Stimulated activated CD4-positive, alpha-beta T cell treated with anti-CD3 and anti-CD28 coated beads, TNF-alpha, amount 100 ng/mL, for 24 hours (primary cell): ENCODE measurements around the gene GLT1D1.

Source experiments
- DNase-seq, 3 experiments: peaks; one replicate each; pipeline ENCODE4 v3.0.0-alpha.2; 2020; ENCODE audit warnings: low read depth in 3 of 3

Gene GLT1D1

GRCh38 chr12:128966203-128966810 is 113.0 kb downstream of the GLT1D1 start:
- DNase-seq, result no peak

DNA sequence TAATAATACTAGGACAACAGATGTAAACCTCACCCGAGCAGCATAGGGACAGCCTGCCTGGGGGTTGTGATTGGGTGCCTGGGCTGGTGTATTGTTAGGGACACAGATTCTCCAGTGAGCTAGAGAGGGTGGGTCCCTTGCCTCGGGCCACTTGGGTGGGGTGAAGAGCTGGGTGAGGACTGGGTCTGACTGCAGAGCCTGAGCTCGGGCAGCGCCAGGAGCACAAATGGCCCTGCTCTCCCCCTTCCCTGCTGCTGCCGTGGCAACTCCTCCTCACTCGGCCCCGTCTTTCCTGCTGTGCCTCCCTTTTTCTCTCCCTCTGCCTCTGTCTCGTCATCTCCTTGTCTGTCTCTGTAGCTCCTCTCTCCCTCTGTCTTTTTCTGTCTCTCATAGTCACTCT is 115.4 kb downstream of the GLT1D1 start:
- no peak for DNase-seq

DNA sequence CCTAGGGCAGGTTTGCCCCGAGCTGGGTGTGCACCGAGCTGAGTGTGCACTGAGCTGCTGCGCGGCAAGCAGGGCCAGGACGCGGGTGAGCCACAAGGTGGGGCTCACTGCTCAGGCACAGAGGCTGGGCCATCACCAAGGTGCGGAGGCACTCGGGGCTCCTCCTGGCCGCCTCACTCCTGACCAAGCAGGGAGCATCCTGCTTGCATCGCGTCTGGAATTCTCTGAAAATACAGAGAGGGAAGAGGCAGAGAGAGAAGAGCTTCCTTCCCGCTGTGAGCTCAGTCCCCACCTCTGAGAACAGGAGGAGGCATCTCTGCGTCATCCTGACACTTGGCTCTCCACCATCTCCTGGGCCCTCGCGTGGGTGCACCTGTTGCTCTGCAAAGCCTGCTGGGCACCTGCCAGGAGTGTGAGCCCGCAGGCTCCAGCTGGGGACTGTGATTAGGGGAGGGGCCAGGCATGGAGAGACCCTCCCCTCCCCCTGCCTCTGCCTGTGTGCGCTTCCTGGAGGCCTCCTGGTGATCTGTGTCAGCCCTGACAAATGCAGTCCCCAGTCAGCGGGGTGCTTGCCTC is 116.3 kb downstream of the GLT1D1 start:
- DNase-seq, result peak in 1 of 3 experiments; percentile 14

DNA sequence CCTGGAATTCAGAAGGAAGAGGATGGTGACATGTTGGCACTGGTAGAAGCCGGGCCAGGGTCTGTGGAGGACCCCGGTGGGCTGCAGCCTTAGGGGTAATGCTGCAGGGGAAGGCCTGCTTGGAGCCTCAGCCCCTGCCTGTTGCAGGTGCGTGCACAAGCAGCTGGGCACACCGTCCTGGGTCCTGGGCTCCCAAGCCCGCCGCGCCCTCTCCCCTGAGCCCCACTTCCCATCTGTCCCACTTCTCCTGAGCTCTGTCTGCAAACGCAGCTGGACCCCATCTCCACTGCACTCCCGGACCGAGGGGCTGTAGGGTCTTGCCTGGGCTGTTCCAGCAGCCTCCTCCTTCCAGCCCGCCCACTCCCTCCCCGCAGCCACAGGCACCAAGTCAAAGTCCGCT is 116.8 kb downstream of the GLT1D1 start:
- DNase-seq, result no peak

GRCh38 chr12:128970941-128971340 is 117.7 kb downstream of the GLT1D1 start:
- no peak for DNase-seq

- DNase-seq, result no peak
These were observed 118.5 kb downstream of the GLT1D1 start for GRCh38 chr12:128971802-128972201.

DNA sequence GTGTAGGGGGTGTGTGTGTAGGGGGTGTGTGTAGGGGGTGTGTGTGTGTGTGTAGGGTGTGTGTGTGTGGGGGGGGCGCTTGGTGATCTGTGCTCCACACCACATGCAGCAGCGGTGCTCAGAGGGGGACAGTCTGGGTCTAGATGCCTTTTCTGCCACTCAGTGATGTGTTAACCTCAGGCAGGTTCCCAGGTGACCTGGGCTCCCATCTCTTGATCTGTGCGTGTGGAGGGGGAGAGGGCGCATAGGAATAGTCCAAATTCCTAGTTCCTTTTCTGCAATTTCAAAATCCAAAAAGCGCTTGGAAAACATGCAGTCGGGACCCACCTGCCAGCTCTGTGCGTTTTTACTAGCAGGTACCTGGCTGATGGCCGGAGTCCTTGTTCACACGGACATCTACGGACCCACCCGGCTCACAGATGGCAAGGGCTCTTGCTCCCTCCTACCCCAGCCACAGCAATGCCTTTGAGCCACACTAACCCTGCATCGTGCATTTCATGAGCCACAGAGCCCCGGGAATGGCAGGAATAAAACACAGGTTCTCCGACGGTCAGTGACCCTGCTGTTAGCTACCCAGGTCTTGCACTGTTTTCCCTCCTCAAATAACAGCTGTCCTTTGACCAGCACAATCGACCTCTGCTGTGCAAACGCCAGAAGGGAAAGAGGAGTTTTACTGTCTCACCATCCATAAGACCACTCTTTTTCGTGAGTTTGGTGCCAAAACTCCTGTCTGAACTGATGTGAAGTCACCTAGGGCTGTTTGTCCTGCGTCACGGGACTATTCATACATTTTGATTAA is 120.8 kb downstream of the GLT1D1 start:
- DNase-seq, result no peak

- DNase-seq, result no peak
These were observed 121.6 kb downstream of the GLT1D1 start for GRCh38 chr12:128974881-128975280.

- peak in 1 of 3 experiments; percentile 16 for DNase-seq
These were observed 123.0 kb downstream of the GLT1D1 start for GRCh38 chr12:128976120-128976738.

- no peak for DNase-seq
These were observed 124.2 kb downstream of the GLT1D1 start for GRCh38 chr12:128977441-128977840.

DNA sequence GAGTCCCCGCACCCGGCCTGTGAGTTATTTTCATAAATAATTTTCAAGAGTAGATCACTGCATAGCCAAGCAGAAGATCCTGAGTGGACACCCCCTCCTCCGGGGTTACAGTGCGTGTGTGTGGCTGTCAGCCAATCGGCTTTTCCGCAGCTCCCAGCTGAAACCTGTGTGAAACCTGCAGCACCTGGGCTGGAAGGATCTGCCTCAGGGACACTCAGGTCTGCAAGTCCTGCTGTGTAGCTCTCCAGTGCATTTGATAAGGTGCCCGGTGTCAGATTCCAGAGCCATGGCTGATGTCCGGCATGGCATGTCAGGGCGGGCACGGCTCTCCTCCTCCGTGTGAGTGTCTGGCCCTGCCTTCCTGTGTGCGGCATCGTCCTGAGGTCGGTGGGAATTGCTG is 124.8 kb downstream of the GLT1D1 start:
- no peak for DNase-seq

GRCh38 chr12:128980623-128981022 is 127.3 kb downstream of the GLT1D1 start:
- no peak for DNase-seq

DNA sequence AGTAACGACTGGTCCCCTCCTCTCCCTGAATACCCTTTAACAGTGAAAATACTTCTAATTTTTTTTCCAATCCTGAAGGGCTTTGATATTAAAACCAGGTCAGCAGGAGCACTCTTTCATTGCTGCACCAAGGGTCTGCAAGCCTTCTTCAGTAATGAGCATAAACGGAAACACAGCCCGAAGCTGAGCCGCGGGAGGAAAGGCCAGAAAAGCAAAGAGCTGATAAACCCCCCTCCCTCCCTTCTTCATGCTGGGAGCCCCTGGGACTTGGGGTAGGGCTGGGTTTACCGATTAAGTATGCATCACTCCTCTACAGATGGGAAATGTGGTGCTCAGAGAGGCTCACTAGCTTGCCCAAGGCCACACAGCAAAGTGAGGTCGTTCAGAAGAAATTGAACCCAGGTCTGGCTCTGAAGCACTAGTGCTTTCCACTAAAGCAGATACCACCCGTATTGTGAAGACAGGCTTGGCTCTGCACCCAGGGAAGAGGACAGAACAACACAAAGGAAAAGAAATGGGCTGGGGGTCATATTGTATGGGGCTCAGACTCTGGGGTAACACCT is 128.8 kb downstream of the GLT1D1 start:
- DNase-seq, result no peak

- no peak for DNase-seq
These were observed 129.7 kb downstream of the GLT1D1 start for GRCh38 chr12:128982933-128983332.

GRCh38 chr12:128983371-128983770 is 130.1 kb downstream of the GLT1D1 start:
- DNase-seq, result no peak

GRCh38 chr12:128986957-128987356 is 133.7 kb downstream of the GLT1D1 start:
- no peak for DNase-seq

DNA sequence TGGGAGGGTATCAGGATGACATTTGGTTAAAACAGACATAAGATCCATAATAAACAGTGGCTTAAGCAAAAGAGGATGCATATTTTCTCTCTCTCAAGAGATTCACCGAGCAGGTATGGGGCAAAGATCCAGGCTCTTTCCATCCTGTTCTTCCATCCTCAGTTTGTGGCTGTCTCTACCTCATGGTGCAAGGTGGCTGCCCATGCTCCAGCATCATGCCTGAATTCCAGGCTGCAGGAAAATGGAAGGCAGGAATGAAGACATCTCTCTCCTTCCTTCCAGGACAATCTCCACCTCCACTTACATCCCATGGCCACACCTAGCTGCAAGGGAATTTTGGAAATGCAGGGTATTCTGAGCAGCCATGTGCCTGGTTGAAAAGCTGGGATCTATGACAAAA is 136.0 kb downstream of the GLT1D1 start:
- no peak for DNase-seq

DNA sequence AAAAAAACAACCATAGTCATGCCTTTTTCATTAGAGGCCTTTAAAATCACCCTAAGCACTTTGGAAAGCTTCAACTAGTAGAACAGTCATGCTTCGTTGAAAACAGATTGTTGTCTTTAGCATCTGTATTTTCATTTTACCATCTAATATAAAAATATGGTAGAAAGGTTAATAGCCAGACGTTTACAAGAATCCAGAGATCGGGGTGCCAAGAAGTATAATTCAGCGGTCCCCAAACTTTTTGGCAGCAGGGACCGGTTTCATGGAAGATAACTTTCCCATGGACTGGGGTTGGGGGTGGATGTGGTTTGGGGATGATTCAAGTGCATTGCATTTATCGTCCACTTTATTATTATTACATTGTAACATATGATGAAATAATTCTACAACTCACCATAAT is 138.4 kb downstream of the GLT1D1 start:
- no peak for DNase-seq

GRCh38 chr12:128992116-128992515 is 138.8 kb downstream of the GLT1D1 start:
- no peak for DNase-seq

DNA sequence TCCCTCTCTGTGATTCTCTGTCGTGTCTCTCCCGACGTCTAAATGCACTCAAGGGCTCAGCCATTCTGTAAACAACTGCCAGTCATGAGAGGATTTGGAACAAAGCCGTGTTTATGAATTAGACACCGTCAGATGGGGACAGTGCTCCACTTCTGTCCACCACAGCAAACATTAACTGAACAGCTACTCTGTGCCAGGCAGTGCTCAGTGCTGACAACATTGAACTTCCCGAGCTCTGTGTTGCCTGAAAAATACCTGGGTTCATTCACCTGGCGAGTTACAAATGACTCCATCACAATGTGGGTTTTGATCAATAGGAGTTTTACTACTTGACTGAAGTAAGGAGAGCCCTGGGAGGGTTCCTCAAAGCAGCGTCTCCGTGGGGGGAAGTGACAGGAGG is 139.3 kb downstream of the GLT1D1 start:
- no peak for DNase-seq

DNA sequence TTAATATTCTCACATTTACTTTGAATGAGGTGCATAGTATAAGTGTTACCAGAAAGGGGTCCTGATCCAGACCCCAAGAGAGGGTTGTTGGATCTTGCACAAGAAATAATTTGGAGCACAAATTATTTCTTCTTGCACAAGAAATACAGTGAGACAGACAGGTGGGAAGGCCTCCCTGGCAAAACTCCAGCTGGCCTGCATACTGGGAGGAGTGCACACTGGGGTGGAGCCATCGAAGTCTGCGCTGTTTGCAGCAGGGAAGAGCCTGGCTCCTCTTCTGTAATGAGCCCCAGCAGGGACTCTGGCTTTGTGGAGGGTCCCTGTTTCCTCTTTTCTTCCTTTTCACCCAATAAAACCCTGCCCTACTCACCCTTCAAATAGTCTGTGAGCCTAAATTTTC is 141.6 kb downstream of the GLT1D1 start:
- DNase-seq, result no peak

- DNase-seq, result no peak
These were observed 142.3 kb downstream of the GLT1D1 start for GRCh38 chr12:128995619-128996018.
